GM18909 (cell line): ENCODE measurements around the gene DUSP6.

ENCODE experiments used
- ATAC-seq: cut with Tn5 transposase; IDR thresholded peaks from one replicate; pipeline ENCODE4 v1.9.1; 2021; ENCODE audit warnings: mild to moderate bottlenecking; ENCODE audit not compliant: unreplicated experiment, poor library complexity

The DUSP6 gene

GRCh38 chr12:89306827-89307473, 45.4 kb downstream of the DUSP6 start:
- ATAC-seq = no peak

- no peak for ATAC-seq
Measured at GRCh38 chr12:89305373-89305772, 46.9 kb downstream of the DUSP6 start.

DNA sequence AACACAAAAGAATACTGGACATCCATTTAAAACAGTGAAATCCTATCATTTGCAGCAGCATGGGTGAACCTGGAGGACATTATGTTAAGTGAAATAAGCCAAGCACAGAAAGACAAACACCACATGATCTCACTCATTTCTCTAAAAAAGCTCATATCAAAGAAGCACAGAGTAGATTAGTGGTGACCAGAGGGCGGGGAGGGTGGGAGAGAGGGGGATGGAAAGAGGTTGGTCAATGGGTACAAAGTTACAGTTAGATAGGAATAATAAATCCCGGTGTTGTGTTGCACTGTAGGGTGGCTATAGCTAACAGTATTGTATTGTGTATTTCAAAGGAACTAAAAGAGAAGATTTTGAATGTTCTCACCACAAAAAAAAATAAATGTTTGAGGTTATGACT, 52.4 kb downstream of the DUSP6 start:
- ATAC-seq = no peak

GRCh38 chr12:89299417-89299816, 52.9 kb downstream of the DUSP6 start:
- ATAC-seq = no peak
